Astrocyte of the spinal cord (primary cell): ENCODE data around the gene SPIN1.

Experiments used
- DNase-seq: peaks from one replicate; pipeline ENCODE4 v3.0.0; 2011; ENCODE audit warnings: low read depth, low spot score
- H3K4me3 ChIP-seq: 2 replicates; pipeline ENCODE4 v1.5.1; 2011; ENCODE audit warnings: low read depth, mild to moderate bottlenecking, low read length, moderate library complexity
- in situ Hi-C: cut with HindIII; loops from 2 replicates; pipeline ENCODE4 v1.10.0; 2017; ENCODE audit warnings: low sequenced_read_pairs
- TF ChIP-seq, protein P1 (sequence below): IDR thresholded peaks from 2 replicates; pipeline ENCODE4 v1.5.1; 2012; ENCODE audit warnings: low read depth, mild to moderate bottlenecking, low read length, inconsistent platforms

Gene SPIN1

DNA sequence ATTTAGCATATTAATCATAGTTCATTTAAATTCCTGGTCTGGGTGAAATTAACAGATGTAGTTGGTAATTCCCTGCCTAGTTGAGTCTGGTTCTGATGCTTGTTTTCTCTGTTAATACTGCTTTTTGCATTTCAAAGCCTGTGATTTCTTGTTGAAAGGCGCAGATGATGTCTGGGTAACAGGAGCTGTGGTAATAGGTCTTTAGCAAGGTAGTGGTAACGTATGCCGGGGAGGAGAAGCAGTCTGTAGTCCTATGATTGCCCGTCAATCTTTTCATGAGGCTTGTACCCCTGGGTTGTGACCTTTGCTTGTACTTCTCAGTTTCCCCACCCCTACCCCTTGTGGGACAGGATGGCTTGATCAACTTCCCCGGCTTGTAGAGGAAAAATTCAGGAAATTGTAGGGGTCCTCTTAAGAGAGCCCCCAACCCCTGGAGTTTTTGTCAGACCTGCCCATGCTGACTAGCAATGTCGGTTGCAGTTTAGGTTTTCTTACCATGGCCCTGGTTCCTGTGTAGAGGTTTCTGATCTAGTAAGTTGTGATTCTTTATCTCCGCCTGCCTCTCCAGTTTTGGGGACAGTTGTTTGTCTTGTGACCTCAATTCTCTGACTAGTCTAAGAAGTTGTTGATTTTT is 55.4 kb downstream of the SPIN1 start:
- DNase-seq, result no peak
- in situ Hi-C loops, result no loop called here
- H3K4me3 ChIP-seq, result no peak overlapping the region
- TF ChIP-seq, protein P1, sequence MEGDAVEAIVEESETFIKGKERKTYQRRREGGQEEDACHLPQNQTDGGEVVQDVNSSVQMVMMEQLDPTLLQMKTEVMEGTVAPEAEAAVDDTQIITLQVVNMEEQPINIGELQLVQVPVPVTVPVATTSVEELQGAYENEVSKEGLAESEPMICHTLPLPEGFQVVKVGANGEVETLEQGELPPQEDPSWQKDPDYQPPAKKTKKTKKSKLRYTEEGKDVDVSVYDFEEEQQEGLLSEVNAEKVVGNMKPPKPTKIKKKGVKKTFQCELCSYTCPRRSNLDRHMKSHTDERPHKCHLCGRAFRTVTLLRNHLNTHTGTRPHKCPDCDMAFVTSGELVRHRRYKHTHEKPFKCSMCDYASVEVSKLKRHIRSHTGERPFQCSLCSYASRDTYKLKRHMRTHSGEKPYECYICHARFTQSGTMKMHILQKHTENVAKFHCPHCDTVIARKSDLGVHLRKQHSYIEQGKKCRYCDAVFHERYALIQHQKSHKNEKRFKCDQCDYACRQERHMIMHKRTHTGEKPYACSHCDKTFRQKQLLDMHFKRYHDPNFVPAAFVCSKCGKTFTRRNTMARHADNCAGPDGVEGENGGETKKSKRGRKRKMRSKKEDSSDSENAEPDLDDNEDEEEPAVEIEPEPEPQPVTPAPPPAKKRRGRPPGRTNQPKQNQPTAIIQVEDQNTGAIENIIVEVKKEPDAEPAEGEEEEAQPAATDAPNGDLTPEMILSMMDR, result no peak

DNA sequence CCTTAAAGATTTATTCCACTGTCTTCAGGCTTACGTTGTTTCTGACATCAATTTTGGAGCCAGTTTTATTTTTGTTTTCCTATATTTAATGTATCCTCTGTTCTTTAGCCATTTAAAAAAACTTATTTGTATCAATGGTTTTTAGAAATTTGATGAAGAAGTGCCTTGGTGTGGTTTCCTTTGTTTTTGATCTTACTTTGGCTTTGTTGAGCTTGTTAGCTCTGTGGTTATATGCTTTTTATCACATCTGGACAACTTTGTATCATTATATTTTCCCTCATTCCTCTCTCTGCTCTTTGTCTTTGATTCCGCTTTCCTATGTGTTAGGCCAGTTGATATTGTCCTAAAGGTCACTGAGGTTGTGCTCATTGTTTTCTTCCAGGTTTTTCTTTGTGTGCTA is 58.5 kb downstream of the SPIN1 start:
- no peak for DNase-seq
- TF ChIP-seq, protein P1, result no peak
- H3K4me3 ChIP-seq, result no peak overlapping the region
- in situ Hi-C loops, result no loop called here

DNA sequence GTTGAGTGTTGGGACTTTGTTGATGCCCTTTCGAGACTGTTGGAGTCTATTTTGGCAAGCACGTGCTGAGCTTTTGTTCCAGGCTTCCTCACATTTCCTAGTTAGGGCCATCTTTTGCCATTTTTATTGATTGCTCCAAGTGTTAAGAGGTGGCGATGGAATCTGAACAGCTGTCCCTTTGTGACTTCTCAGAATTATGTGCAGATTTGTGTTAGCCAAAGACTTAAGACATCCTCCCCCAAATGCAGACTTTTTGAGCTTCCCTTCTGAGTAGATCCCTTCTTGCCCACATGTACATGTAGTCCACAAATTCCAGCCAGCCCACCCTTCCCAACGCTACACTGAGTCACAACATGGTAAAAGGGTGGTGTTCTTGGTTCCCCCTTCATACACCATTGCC is 59.2 kb downstream of the SPIN1 start:
- in situ Hi-C loops, result no loop called here
- TF ChIP-seq, protein P1, result no peak
- DNase-seq, result no peak
- no peak overlapping the region for H3K4me3 ChIP-seq

DNA sequence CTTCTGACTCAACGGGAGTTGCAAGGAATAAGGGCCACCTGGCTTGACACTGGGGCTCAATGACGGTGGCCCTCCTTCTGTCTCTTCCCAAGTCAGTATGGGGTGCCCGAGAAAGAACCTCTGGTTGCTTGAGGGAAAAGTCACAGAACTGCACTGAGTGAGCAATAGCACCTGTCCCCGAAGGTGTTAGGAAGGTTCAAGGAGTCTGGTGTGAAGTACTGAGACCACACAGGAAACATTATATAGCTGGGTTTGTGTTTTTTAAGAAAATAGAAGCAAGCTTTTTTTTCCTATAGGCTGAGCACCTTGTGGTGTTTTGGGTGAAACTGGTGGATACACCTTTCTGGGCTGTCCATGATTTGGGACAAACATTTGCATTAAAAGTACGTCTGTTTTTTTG is 62.9 kb downstream of the SPIN1 start:
- TF ChIP-seq, protein P1, result no peak
- no peak for DNase-seq
- in situ Hi-C loops, result no loop called here
- H3K4me3 ChIP-seq, result no peak overlapping the region

DNA sequence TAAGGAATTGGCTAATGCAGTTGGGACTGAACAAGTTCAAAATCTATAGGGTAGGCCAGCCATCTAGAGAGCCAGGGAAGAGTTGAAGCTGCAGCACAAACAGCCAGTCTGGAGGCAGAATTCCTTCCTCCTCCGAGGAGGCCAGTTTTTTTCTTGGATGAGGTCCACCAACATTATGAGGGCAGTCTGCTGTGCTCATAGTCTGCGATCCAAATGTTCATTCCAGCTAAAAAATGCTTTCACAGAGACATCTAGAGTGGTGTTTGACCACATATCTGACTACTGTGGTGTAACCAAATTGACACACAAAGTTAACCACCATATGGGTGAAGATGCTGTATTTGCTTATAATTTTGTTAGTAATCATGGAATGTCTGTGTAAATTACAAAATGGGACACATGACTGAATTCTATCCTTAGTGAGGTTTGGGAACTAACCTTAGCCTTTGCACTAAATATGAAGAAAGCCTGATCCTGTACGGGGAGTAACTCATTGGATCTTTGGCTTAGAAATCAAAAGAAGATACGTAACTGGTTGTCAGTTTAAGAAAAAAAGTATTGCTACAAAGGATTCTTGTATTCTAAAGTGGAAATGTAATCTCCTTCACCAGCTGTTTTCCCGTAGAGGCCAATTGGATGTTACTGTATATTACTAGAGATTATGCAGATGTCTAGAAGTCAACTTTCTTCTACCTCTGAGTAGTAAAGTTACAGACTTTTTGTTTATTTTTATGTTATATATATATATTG is 70.6 kb downstream of the SPIN1 start:
- DNase-seq, result peak; percentile 82
- TF ChIP-seq, protein P1, result no peak
- in situ Hi-C loops, result no loop called here
- no peak overlapping the region for H3K4me3 ChIP-seq

DNA sequence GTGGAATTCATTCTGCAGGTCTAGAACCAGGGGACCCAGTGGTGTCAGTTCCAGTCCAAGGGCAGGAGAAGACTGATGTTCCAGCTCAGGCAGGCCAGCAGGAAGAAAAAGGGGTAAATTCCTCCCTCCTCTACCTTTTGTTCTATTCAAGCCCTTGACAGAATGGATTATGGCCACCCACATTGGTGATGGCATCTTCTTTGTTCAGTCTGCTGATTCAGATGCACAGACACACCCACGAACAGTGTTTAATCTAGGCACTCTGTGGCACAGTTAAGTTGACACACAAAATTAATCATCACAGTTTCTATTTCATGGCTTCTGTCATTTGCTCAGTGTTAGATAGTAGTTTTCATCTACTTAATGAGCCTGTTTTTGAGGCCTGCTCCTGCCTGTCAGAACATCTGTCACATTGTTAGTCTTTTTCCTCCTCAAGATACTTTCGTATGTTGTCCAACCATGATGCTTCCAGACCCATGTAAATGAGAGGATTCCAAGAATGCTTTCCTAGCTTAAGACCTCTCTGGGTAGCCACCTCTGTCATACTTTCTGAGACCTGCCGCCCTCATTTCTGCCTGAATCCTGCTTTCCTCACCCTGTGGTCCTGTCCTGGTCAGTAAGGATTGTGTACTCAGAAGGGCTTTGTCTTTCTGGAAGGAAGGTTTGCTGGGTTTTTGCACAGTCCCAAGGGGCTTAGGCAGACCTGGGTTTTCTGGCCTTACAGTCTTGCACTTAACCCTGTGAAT is 72.5 kb downstream of the SPIN1 start:
- in situ Hi-C loops, result no loop called here
- no peak for DNase-seq
- TF ChIP-seq, protein P1, result no peak
- no peak overlapping the region for H3K4me3 ChIP-seq
